ENCODE measurements around the gene GNGT1.

DNA sequence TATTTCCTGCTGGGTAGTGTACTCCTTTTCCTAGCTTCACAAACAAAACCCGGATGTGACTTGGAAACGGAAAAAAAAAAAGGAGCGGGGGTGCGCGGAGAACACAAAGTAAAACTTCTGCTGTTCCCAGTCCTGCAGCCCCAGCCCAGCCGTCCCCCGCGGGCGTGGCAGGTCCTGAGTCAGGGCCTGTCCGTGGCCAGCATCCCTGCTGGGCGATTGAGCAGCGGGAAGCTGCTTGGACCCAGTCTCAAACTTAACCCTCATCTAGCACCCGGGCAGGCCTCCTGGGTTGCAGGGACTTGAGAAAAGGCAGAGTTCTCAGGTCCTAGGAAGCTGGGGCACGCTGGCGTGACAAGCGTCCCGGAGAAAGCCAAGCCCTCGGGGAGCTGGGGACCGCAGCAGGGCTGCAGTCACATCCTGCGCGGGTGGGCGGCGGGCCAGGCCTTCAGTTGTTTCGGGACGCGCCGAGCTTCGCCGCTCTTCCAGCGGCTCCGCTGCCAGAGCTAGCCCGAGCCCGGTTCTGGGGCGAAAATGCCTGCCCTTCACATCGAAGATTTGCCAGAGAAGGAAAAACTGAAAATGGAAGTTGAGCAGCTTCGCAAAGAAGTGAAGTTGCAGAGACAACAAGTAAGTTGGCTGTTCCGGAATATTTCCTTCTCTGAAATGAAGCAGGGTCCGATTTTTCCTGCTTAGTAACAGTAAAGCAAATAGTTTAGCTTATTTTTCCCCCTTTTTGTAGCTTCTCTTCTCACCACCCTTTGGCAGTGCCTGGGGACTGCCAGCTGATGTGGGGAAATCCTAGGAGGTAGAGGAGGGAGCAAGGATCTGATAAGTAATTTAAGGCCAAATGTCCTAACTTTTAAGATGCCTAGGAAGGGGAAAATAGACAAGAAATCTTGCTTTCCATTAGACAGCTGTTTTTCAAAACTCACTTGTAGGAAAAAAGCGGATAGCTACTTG lies 15.5 kb downstream of the GNGT1 start, which contains the start of gene GNG11:
- TF ChIP-seq EZH2 (IDR thresholded peaks at IDR 0.05; ENCODE audit: low read length): no peak
- TF ChIP-seq, protein P1, sequence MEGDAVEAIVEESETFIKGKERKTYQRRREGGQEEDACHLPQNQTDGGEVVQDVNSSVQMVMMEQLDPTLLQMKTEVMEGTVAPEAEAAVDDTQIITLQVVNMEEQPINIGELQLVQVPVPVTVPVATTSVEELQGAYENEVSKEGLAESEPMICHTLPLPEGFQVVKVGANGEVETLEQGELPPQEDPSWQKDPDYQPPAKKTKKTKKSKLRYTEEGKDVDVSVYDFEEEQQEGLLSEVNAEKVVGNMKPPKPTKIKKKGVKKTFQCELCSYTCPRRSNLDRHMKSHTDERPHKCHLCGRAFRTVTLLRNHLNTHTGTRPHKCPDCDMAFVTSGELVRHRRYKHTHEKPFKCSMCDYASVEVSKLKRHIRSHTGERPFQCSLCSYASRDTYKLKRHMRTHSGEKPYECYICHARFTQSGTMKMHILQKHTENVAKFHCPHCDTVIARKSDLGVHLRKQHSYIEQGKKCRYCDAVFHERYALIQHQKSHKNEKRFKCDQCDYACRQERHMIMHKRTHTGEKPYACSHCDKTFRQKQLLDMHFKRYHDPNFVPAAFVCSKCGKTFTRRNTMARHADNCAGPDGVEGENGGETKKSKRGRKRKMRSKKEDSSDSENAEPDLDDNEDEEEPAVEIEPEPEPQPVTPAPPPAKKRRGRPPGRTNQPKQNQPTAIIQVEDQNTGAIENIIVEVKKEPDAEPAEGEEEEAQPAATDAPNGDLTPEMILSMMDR (optimal IDR thresholded peaks at IDR 0.05 in 1 of 3, IDR thresholded peaks at IDR 0.05 in 1 of 3, conservative IDR thresholded peaks at IDR 0.05 in 1 of 3; ENCODE audit: extremely low read depth in 1 of 3, insufficient read depth in 2 of 3, low read length in 3 of 3): no peak

Data from keratinocyte (primary cell).